ENCODE results near the gene KHDC1. TPM values are rescaled to one million over a fixed set of nuclear protein-coding genes. Genes with fewer than 3 reads are reported as not detected.
"Not testable (repeated sequence)": the region's sequence is repeated elsewhere in the genome, so short reads cannot be mapped to it uniquely, and the experiment has no call there.

Gene KHDC1
- total RNA-seq, 2 experiments from 2014 or later: 1.1 to 1.6 TPM

DNA sequence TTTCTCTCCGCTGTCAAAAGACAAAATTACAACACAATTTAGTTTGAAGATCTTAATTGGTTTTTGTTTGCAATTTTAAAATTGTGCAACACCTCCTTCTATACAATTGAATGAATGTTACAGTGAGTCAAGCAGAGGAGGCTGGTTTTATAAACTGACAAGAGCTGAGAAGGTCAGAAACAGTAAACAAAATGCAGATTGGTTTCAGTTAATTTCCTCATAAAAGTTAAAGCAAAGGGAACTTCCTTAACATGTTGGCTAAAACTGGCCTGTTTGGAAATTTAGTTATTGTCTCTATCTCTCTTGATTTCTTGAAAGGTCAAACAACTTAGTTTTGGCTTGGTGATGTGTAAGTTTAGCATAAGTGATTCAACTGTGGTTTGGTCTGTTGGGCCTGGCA lies 59.9 kb downstream of the KHDC1 start:
- CTCF ChIA-PET: interaction anchor here (1.5 kb wide), 1 partner anchor 124 kb away, joined by 6 read pairs; no protein-coding TSS in a partner anchor
- no peaks in the 10 kb centered on the region for H3K4me1 Mint-ChIP-seq (ENCODE audit: low read depth)
- no peak overlapping the region for H3K4me3 Mint-ChIP-seq
- DNase-seq: no peak
- H3K36me3 Mint-ChIP-seq (ENCODE audit: low read depth): no peaks in the 10 kb centered on the region
- intact Hi-C loops (cut with micrococcal nuclease): no loop called here
- H3K27ac Mint-ChIP-seq: no peak overlapping the region
- H3K27me3 Mint-ChIP-seq (ENCODE audit: low read depth): peaks cover under 1% of the 10 kb centered on the region
- no peaks in the 10 kb centered on the region for H3K9me3 Mint-ChIP-seq

DNA sequence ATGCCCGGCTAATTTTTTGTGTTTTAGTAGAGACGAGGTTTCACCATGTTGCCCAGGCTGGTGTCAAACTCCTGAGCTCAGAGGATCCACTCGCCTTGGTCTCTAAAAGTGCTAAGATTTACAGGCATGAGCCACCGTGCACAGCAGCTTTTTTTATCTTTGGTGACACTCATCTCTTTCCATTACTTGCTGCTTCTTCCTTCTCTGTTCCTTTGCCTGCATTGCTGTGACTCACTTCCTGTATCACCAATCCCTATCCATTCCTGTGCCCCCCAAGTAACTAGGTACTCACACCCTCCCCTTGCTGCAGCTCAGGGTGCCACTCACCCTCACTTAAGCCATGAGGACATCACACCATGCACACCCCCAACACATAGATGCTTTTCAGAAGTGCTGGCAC lies 62.3 kb downstream of the KHDC1 start:
- Mint-ChIP-seq H3K36me3 (ENCODE audit: low read depth) (no peaks in the 10 kb centered on the region), H3K27me3 (ENCODE audit: low read depth) (no peaks in the 10 kb centered on the region), H3K27ac (no peak overlapping the region), H3K9me3 (no peaks in the 10 kb centered on the region), H3K4me1 (ENCODE audit: low read depth) (no peaks in the 10 kb centered on the region), H3K4me3 (no peak overlapping the region)
- intact Hi-C loops (cut with micrococcal nuclease): no loop called here
- DNase-seq: no peak
- CTCF ChIA-PET: no interaction called here

DNA sequence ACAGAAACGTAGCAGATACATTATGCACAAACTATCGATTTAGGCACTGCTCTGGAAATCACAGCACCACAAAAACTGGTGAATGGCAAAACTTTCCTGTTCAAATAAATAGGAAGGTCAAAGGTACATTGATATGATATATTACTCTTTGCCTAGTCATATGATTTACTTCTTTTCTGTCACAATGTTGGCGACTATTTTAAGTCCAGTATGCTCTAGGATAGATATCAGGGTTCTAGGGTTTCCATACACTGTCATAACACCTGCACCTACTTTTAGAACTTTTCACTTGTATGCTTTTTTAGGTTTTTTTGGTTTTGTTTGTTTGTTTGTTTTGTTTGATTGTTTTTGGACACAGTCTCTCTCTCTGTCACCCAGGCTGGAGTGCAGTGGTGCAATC lies 62.7 kb downstream of the KHDC1 start:
- no peaks in the 10 kb centered on the region for H3K27me3 Mint-ChIP-seq (ENCODE audit: low read depth)
- no peaks in the 10 kb centered on the region for H3K4me1 Mint-ChIP-seq (ENCODE audit: low read depth)
- no peak overlapping the region for H3K27ac Mint-ChIP-seq
- no peaks in the 10 kb centered on the region for H3K9me3 Mint-ChIP-seq
- intact Hi-C loops (cut with micrococcal nuclease): no loop called here
- no peak overlapping the region for H3K4me3 Mint-ChIP-seq
- no peak for DNase-seq
- no peaks in the 10 kb centered on the region for H3K36me3 Mint-ChIP-seq (ENCODE audit: low read depth)
- CTCF ChIA-PET: no interaction called here

DNA sequence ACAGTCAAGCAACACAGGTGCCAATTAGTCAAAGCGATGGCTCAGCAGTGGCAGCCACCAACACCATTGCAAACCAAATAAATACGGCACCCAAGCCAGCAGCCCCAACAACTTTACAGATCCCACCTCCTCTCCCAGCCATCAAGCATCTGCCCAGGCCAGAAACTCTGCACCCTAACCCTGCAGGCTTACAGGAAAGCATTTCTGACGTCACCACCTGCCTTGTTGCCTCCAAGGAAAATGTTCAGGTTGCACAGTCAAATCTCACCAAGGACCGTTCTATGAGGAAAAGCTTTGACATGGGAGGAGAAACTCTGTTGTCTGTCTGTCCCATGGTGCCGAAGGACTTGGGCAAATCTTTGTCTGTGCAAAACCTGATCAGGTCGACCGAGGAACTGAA lies 68.3 kb downstream of the KHDC1 start:
- no peaks in the 10 kb centered on the region for H3K9me3 Mint-ChIP-seq
- H3K36me3 Mint-ChIP-seq (ENCODE audit: low read depth): peaks cover 10% of the 10 kb centered on the region
- CTCF ChIA-PET: no interaction called here
- intact Hi-C loops (cut with micrococcal nuclease): no loop called here
- no peaks in the 10 kb centered on the region for H3K4me1 Mint-ChIP-seq (ENCODE audit: low read depth)
- no peak for DNase-seq
- no peak overlapping the region for H3K4me3 Mint-ChIP-seq
- H3K27ac Mint-ChIP-seq: no peak overlapping the region
- H3K27me3 Mint-ChIP-seq (ENCODE audit: low read depth): no peaks in the 10 kb centered on the region

DNA sequence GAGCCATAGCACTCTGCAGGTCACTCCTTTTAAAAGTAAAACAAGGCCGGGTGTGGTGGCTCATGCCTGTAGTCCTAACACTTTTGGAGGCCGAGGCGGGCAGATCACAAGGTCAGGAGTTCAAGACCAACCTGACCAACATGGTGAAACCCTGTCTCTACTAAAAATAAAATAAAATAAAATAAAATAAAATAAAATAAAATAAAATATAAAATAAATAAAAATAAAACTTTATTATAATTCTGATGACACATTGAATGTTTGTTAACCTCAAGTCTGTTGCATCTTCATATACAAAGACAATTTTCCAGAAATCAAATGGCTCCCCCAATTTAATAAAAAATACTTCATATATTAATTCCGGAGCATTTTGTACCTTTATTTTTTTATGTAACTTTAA lies 69.7 kb downstream of the KHDC1 start:
- H3K9me3 Mint-ChIP-seq; intact Hi-C loops (cut with micrococcal nuclease); CTCF ChIA-PET; H3K27me3 Mint-ChIP-seq (ENCODE audit: low read depth); H3K4me3 Mint-ChIP-seq; H3K4me1 Mint-ChIP-seq (ENCODE audit: low read depth); H3K27ac Mint-ChIP-seq; DNase-seq: not testable (repeated sequence)
- H3K36me3 Mint-ChIP-seq (ENCODE audit: low read depth): peaks cover 10% of the 10 kb centered on the region

Other genes starting within 250 kb of the KHDC1 start
- gene KHDC1L, start 37.7 kb downstream of the KHDC1 start, total RNA-seq: not detected
- gene DPPA5, start 91.1 kb upstream of the KHDC1 start, total RNA-seq: not detected
- not detected for gene KHDC3L, start 99.5 kb upstream of the KHDC1 start, total RNA-seq
- under 1 TPM in 1 of 2 experiments, not detected in 1; 0.31 TPM for gene OOEP, start 106.7 kb upstream of the KHDC1 start, total RNA-seq
- not detected for gene DDX43, start 131.6 kb upstream of the KHDC1 start, total RNA-seq
- 10 to 100 TPM; 17.4 to 17.8 TPM for gene CGAS, start 189.1 kb upstream of the KHDC1 start, total RNA-seq
- 10 to 100 TPM; 38.7 to 47.1 TPM for gene MTO1, start 198.5 kb upstream of the KHDC1 start, total RNA-seq

Measured in activated naive CD4-positive, alpha-beta T cell treated with anti-CD3 and anti-CD28 coated beads for 36 hours (primary cell).